Calu3 (cell line): Measurements from ENCODE around the gene SLC25A43. TPM values are rescaled to one million over a fixed set of nuclear protein-coding genes. Genes with fewer than 3 reads are reported as not detected.
"Not testable (repeated sequence)": the region's sequence is repeated elsewhere in the genome, so short reads cannot be mapped to it uniquely, and the experiment has no call there.

Experiments
- BruUV-seq: library from RNA; stranded (reverse); fragments of 400-500 nt; replicated peaks from 2 replicates; lab custom pipeline; 2021; lab: Mats Ljungman, UMichigan
- CTCF ChIA-PET: fragments of 300-600 bp; sonication (Branson Sonifier 250); formaldehyde crosslinking; loops from one replicate; lab custom pipeline; 2022; ENCODE audit warnings: antibody characterized with exemption; lab: Charles Lee
- DNase-seq: peaks from one replicate; pipeline ENCODE4 v3.0.0; 2022
- H3K27ac Mint-ChIP-seq: one replicate; pipeline ENCODE4 v1.8.0; 2022; ENCODE audit warnings: mixed read lengths; ENCODE audit not compliant: unreplicated experiment
- H3K27me3 Mint-ChIP-seq: one replicate; pipeline ENCODE4 v1.8.0; 2022; ENCODE audit warnings: mixed read lengths; ENCODE audit not compliant: unreplicated experiment
- H3K36me3 Mint-ChIP-seq: one replicate; pipeline ENCODE4 v1.8.0; 2022; ENCODE audit warnings: mild to moderate bottlenecking, moderate library complexity, mixed read lengths; ENCODE audit not compliant: insufficient read depth, unreplicated experiment
- H3K4me1 Mint-ChIP-seq: one replicate; pipeline ENCODE4 v1.8.0; 2022; ENCODE audit warnings: mild to moderate bottlenecking, low read depth, mixed read lengths; ENCODE audit not compliant: unreplicated experiment
- H3K4me3 Mint-ChIP-seq: one replicate; pipeline ENCODE4 v1.8.0; 2022; ENCODE audit warnings: mild to moderate bottlenecking, low read depth, moderate library complexity, mixed read lengths; ENCODE audit not compliant: unreplicated experiment
- H3K9me3 Mint-ChIP-seq: one replicate; pipeline ENCODE4 v1.8.0; 2022; ENCODE audit warnings: low read depth, mixed read lengths; ENCODE audit not compliant: unreplicated experiment
- intact Hi-C: fragments of 100-400 bp; cut with micrococcal nuclease; formaldehyde crosslinking; loops from one replicate; pipeline ENCODE4 v1.10.0; 2022; ENCODE audit not compliant: unreplicated experiment
- total RNA-seq: library from RNA; stranded (reverse); gene quantifications from 2 replicates; pipeline ENCODE4 v1.2.3, GENCODE V29; 2022
- TF ChIP-seq, protein P1 (sequence below): fragments of 200-600 bp; IDR thresholded peaks from one replicate; pipeline ENCODE4 v1.8.0; 2022; ENCODE audit warnings: antibody characterized with exemption; ENCODE audit not compliant: unreplicated experiment

The SLC25A43 gene
- total RNA-seq, 1 experiment from 2014 or later, result 15.5 TPM

- peak; percentile 69 for DNase-seq
- Mint-ChIP-seq H3K27ac (no peak overlapping the region), H3K27me3 (no peaks in the 10 kb centered on the region), H3K36me3 (no peaks in the 10 kb centered on the region), H3K9me3 (no peaks in the 10 kb centered on the region), H3K4me3 (no peak overlapping the region), H3K4me1 (no peaks in the 10 kb centered on the region)
- TF ChIP-seq, protein P1, sequence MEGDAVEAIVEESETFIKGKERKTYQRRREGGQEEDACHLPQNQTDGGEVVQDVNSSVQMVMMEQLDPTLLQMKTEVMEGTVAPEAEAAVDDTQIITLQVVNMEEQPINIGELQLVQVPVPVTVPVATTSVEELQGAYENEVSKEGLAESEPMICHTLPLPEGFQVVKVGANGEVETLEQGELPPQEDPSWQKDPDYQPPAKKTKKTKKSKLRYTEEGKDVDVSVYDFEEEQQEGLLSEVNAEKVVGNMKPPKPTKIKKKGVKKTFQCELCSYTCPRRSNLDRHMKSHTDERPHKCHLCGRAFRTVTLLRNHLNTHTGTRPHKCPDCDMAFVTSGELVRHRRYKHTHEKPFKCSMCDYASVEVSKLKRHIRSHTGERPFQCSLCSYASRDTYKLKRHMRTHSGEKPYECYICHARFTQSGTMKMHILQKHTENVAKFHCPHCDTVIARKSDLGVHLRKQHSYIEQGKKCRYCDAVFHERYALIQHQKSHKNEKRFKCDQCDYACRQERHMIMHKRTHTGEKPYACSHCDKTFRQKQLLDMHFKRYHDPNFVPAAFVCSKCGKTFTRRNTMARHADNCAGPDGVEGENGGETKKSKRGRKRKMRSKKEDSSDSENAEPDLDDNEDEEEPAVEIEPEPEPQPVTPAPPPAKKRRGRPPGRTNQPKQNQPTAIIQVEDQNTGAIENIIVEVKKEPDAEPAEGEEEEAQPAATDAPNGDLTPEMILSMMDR, result peak; percentile 52
- BruUV-seq, result no TSS peak
- intact Hi-C loops, result loop anchor here (1.0 kb wide), 1 partner anchor 24 kb away; no protein-coding TSS in a partner anchor
- CTCF ChIA-PET, result interaction anchor here (0.6 to 4.7 kb wide), 3 partner anchors 11 to 89 kb away, joined by 3 to 32 read pairs (median 4); partner anchors contain the start of gene SLC25A43
Observed at GRCh38 chrX:119488749-119489148, 89.6 kb downstream of the SLC25A43 start.

DNA sequence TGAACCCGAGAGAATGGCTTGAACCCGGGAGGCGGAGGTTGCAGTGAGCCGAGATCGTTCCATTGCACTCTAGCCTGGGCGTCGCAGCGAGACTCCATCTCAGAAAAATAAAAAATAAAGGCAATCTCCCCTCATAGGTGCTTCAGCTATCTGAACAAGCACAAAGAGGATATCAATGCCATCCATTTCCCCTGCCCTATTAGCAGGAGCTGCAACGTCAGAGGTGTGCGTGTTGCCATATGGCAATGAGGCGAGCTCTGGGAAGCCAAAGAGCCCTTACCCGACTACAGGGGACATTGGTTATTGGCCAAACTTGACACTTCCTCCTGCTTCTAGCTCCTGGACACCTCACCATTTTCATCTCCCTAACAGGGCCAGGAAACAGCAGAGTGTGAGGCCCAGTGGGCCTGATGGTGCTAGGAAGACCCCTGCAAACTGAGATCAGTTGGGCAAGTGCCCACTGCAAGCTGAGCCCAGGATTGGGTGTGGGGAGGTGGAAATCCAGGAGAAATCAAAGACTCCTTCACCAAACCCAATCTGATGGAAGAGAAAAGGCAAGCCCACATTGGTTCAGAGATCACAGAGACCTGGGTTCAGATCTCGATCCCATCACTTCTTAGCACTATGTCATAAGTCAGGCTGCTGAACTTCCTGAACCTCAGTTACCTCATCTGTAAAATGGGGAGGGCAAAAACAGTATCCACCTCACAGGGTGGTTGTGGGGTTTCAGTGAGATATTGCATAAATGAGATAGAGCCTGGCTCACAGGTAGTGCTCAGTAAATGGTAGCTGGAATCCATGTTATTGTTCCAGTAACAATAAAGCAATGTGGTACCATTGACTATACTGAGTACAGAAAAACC, 90.3 kb downstream of the SLC25A43 start:
- Mint-ChIP-seq H3K36me3 (no peaks in the 10 kb centered on the region), H3K4me3 (no peak overlapping the region), H3K27me3 (no peaks in the 10 kb centered on the region), H3K27ac (no peak overlapping the region), H3K4me1 (no peaks in the 10 kb centered on the region), H3K9me3 (no peaks in the 10 kb centered on the region)
- intact Hi-C loops, result no loop called here
- CTCF ChIA-PET, result interaction anchor here (0.6 to 4.7 kb wide), 3 partner anchors 12 to 90 kb away, joined by 3 to 32 read pairs (median 4); partner anchors contain the start of gene SLC25A43
- TF ChIP-seq, protein P1, result no peak
- TSS peak; percentile 100 for BruUV-seq
- no peak for DNase-seq

DNA sequence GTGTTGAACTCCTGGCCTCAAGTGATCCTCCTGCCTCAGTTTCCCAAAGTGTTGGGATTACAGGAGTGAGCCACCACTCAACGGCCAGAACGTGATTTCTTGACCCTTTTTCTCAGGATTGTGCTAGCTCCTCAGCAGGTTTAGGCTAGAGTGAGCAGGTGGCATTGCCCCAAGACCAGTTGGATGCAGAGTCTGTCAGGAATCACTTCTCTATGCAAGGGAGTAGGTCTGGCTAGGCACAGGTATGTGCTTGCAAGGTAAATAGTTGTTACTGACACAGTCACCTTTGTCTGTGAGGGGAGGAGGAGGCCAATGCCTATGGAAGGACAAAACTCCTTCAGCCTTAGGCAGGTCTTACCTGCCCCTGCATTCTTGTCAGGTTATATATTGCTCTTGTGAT, 93.3 kb downstream of the SLC25A43 start:
- intact Hi-C loops, result no loop called here
- Mint-ChIP-seq H3K4me1 (no peaks in the 10 kb centered on the region), H3K4me3 (no peak overlapping the region), H3K27ac (no peak overlapping the region), H3K27me3 (no peaks in the 10 kb centered on the region), H3K9me3 (no peaks in the 10 kb centered on the region), H3K36me3 (no peaks in the 10 kb centered on the region)
- TF ChIP-seq, protein P1, result no peak
- CTCF ChIA-PET, result interaction anchor here (0.6 kb wide), 1 partner anchor 245 kb away, joined by 6 read pairs; no protein-coding TSS in a partner anchor
- no TSS peak for BruUV-seq
- no peak for DNase-seq

GRCh38 chrX:119493851-119494495, 94.8 kb downstream of the SLC25A43 start:
- H3K4me1 Mint-ChIP-seq, BruUV-seq, H3K4me3 Mint-ChIP-seq, H3K27me3 Mint-ChIP-seq, H3K36me3 Mint-ChIP-seq, H3K9me3 Mint-ChIP-seq, intact Hi-C loops, H3K27ac Mint-ChIP-seq, DNase-seq: not testable (repeated sequence)
- CTCF ChIA-PET, result interaction anchor here (0.6 to 1.6 kb wide), 4 partner anchors 9 to 224 kb away, joined by 3 to 11 read pairs (median 5); no protein-coding TSS in a partner anchor
